IMR-90 (cell line): ENCODE measurements around the gene NUDT16. TPM values are rescaled to one million over a fixed set of nuclear protein-coding genes. Genes with fewer than 3 reads are reported as not detected.

Experiments used
- ATAC-seq: fragments of 200-7000 bp; cut with Tn5 transposase; 2 replicates; pipeline ENCODE4 v1.9.1; 2020; ENCODE audit warnings: low read depth, mild to moderate bottlenecking, moderate library complexity
- BruUV-seq: library from RNA; stranded (reverse); fragments of 400-500 nt; replicated peaks from 2 replicates; lab custom pipeline; 2021; lab: Mats Ljungman, UMichigan
- CTCF ChIA-PET: fragments of 300-600 bp; formaldehyde crosslinking; extraction: SDS; loops from one replicate; lab custom pipeline; 2021; ENCODE audit warnings: antibody characterized with exemption; lab: Yijun Ruan, JAX
- POLR2A ChIA-PET: fragments of 300-600 bp; sonication (Branson Sonifier 250); formaldehyde crosslinking; loops from one replicate; lab custom pipeline; 2022; ENCODE audit warnings: antibody characterized with exemption; ENCODE audit not compliant: unreplicated experiment; lab: Charles Lee
- DNase-seq: peaks from one replicate; pipeline ENCODE4 v3.0.0; 2013
- H2AFZ ChIP-seq: replicated peaks from 2 replicates; pipeline ENCODE3; 2013; ENCODE audit warnings: low read length, mild to moderate bottlenecking; ENCODE audit not compliant: poor library complexity
- H2AK5ac ChIP-seq: 2 replicates; pipeline ENCODE4 v1.6.1; 2013; ENCODE audit warnings: low read depth, low read length, inconsistent platforms
- H2AK9ac ChIP-seq: replicated peaks from 2 replicates; pipeline ENCODE3; 2013; ENCODE audit warnings: mild to moderate bottlenecking, low read depth, low read length, moderate library complexity; ENCODE audit not compliant: poor library complexity
- H2BK120ac ChIP-seq: 2 replicates; pipeline ENCODE4 v1.6.1; 2013; ENCODE audit warnings: low read depth, low read length, inconsistent platforms
- H2BK15ac ChIP-seq: 3 replicates; pipeline ENCODE4 v1.6.1; 2013; ENCODE audit warnings: low read depth, low read length, inconsistent platforms
- H2BK20ac ChIP-seq: 2 replicates; pipeline ENCODE4 v1.6.1; 2013; ENCODE audit warnings: low read depth, mild to moderate bottlenecking, inconsistent platforms, low read length, moderate library complexity
- H2BK5ac ChIP-seq: 2 replicates; pipeline ENCODE4 v1.6.1; 2013; ENCODE audit warnings: mild to moderate bottlenecking, low read depth, low read length, inconsistent platforms; ENCODE audit not compliant: poor library complexity, severe bottlenecking
- H3K14ac ChIP-seq: replicated peaks from 2 replicates; pipeline ENCODE4 v1.6.1; 2013; ENCODE audit warnings: low read depth, low read length, inconsistent platforms
- H3K18ac ChIP-seq: 2 replicates; pipeline ENCODE4 v1.6.1; 2013; ENCODE audit warnings: low read depth, low read length, control low read depth
- H3K23ac ChIP-seq: 2 replicates; pipeline ENCODE4 v1.6.1; 2013; ENCODE audit warnings: low read depth, low read length, inconsistent platforms
- H3K27ac ChIP-seq: 2 replicates; pipeline ENCODE4 v1.5.1; 2013; ENCODE audit warnings: mild to moderate bottlenecking, control low read depth, low read length; ENCODE audit not compliant: insufficient read depth
- H3K27me3 ChIP-seq: 2 replicates; pipeline ENCODE4 v1.6.1; 2013; ENCODE audit warnings: low read length; ENCODE audit not compliant: control insufficient read depth, insufficient read depth
- H3K36me3 ChIP-seq: 2 replicates; pipeline ENCODE4 v1.6.1; 2013; ENCODE audit warnings: low read length, mixed read lengths; ENCODE audit not compliant: control insufficient read depth, insufficient read depth
- H3K4ac ChIP-seq: 2 replicates; pipeline ENCODE4 v1.6.1; 2013; ENCODE audit warnings: low read depth, low read length, inconsistent platforms
- H3K4me1 ChIP-seq: 2 replicates; pipeline ENCODE4 v1.6.1; 2013; ENCODE audit warnings: low read length, mixed read lengths; ENCODE audit not compliant: control insufficient read depth, insufficient read depth
- H3K4me2 ChIP-seq: 2 replicates; pipeline ENCODE4 v1.6.1; 2013; ENCODE audit warnings: low read depth, mild to moderate bottlenecking, control low read depth, low read length, moderate library complexity
- H3K4me3 ChIP-seq: 2 replicates; pipeline ENCODE4 v1.5.1; 2013; ENCODE audit warnings: low read depth, mild to moderate bottlenecking, control low read depth, low read length, moderate library complexity; ENCODE audit not compliant: insufficient read depth
- H3K56ac ChIP-seq: 2 replicates; pipeline ENCODE4 v1.6.1; 2013; ENCODE audit warnings: low read length, inconsistent platforms; ENCODE audit not compliant: insufficient read depth; ENCODE audit errors: extremely low read depth
- H3K79me1 ChIP-seq, 2 experiments: 2 replicates each; pipeline ENCODE4 v1.6.1; 2013; ENCODE audit warnings: low read length in 2 of 2, inconsistent platforms in 1 of 2, low read depth in 1 of 2
- H3K9ac ChIP-seq: 2 replicates; pipeline ENCODE4 v1.6.1; 2013; ENCODE audit warnings: low read depth, low read length, control low read depth
- H3K9me1 ChIP-seq: 2 replicates; pipeline ENCODE4 v1.6.1; 2013; ENCODE audit warnings: low read length, inconsistent platforms; ENCODE audit not compliant: insufficient read depth
- H3K9me3 ChIP-seq: 2 replicates; pipeline ENCODE4 v1.6.1; 2013; ENCODE audit warnings: low read length; ENCODE audit not compliant: control insufficient read depth, insufficient read depth
- H4K20me1 ChIP-seq: 2 replicates; pipeline ENCODE4 v1.6.1; 2013; ENCODE audit warnings: low read length, inconsistent platforms; ENCODE audit not compliant: insufficient read depth
- H4K5ac ChIP-seq: 2 replicates; pipeline ENCODE4 v1.6.1; 2013; ENCODE audit warnings: mild to moderate bottlenecking, low read depth, low read length, control low read depth
- H4K8ac ChIP-seq, 2 experiments: 2 replicates each; pipeline ENCODE4 v1.6.1; 2013; ENCODE audit warnings: low read depth in 2 of 2, low read length in 2 of 2, control low read depth in 1 of 2, inconsistent platforms in 1 of 2
- H4K91ac ChIP-seq: 2 replicates; pipeline ENCODE4 v1.6.1; 2013; ENCODE audit warnings: low read depth, low read length, inconsistent platforms; ENCODE audit not compliant: insufficient read depth
- CEBPB ChIP-seq: IDR thresholded peaks from 2 replicates; pipeline ENCODE4 v1.6.1; 2012; ENCODE audit warnings: low read depth, low read length, improper control_type of control experiment
- CHD1 ChIP-seq: IDR thresholded peaks from 2 replicates; pipeline ENCODE4 v1.6.1; 2012; ENCODE audit warnings: low read depth, low read length, improper control_type of control experiment
- ELK1 ChIP-seq: fragments of 150-350 bp; IDR thresholded peaks from 2 replicates; pipeline ENCODE4 v1.6.1; 2016; ENCODE audit warnings: low read depth, mild to moderate bottlenecking, low read length, moderate library complexity, borderline replicate concordance
- MAFK ChIP-seq: IDR thresholded peaks from 2 replicates; pipeline ENCODE4 v1.6.1; 2012; ENCODE audit warnings: low read depth, low read length, improper control_type of control experiment
- MAZ ChIP-seq: IDR thresholded peaks from 2 replicates; pipeline ENCODE4 v1.6.1; 2012; ENCODE audit warnings: low read depth, mild to moderate bottlenecking, low read length, improper control_type of control experiment, moderate library complexity, borderline replicate concordance
- MXI1 ChIP-seq: IDR thresholded peaks from 2 replicates; pipeline ENCODE4 v1.6.1; 2012; ENCODE audit warnings: low read depth, mild to moderate bottlenecking, low read length, moderate library complexity, borderline replicate concordance
- NFE2L2 ChIP-seq: fragments of 150-350 bp; IDR thresholded peaks from 2 replicates; pipeline ENCODE4 v1.6.1; 2016; ENCODE audit warnings: low read depth, mild to moderate bottlenecking, low read length
- POLR2A ChIP-seq: IDR thresholded peaks from 2 replicates; pipeline ENCODE4 v1.6.1; 2012; ENCODE audit warnings: mild to moderate bottlenecking, low read depth, low read length
- RAD21 ChIP-seq: IDR thresholded peaks from 2 replicates; pipeline ENCODE4 v1.6.1; 2012; ENCODE audit warnings: low read length, improper control_type of control experiment
- RCOR1 ChIP-seq: IDR thresholded peaks from 2 replicates; pipeline ENCODE4 v1.6.1; 2012; ENCODE audit warnings: mild to moderate bottlenecking, low read length, improper control_type of control experiment; ENCODE audit not compliant: insufficient replicate concordance
- RFX5 ChIP-seq: IDR thresholded peaks from 2 replicates; pipeline ENCODE4 v1.8.0; 2012; ENCODE audit warnings: low read depth, mild to moderate bottlenecking, low read length, moderate library complexity
- SMC3 ChIP-seq: fragments of 150-350 bp; IDR thresholded peaks from 2 replicates; pipeline ENCODE4 v1.6.1; 2016; ENCODE audit warnings: low read depth, mild to moderate bottlenecking, antibody characterized with exemption, low read length, moderate library complexity
- WGBS, 2 experiments: methylation state at CpG; one replicate each; pipeline versions ENCODE4 v1.1.5 to v1.1.7; 2013; ENCODE audit warnings: missing lambda C conversion rate in 2 of 2; ENCODE audit not compliant: insufficient read length in 1 of 2; ENCODE audit errors: extremely low coverage in 2 of 2; 5-methylcytosine and 5-hydroxymethylcytosine counted together
- dilution Hi-C: fragments of 300-500 bp; cut with HindIII; formaldehyde crosslinking; loops from one replicate; pipeline ENCODE4 v1.14.3; 2018; ENCODE audit warnings: low sequenced_read_pairs; ENCODE audit not compliant: unreplicated experiment
- in situ Hi-C: fragments of 300-500 bp; cut with MboI; formaldehyde crosslinking; loops from 3 replicates; pipeline ENCODE4 v1.14.3; 2019; ENCODE audit warnings: low sequenced_read_pairs, inconsistent platforms, mixed read lengths
- intact Hi-C: fragments of 100-400 bp; cut with micrococcal nuclease; formaldehyde crosslinking; loops from 2 replicates; pipeline ENCODE4 v1.10.0; 2022
- polyA plus RNA-seq, 3 experiments: library from polyadenylated mRNA; depleted of rRNA; stranded (reverse); fragments of >200 nt; gene quantifications; 2 replicates each; pipeline ENCODE4 v1.2.3, GENCODE V29; 2012; ENCODE audit warnings: low replicate concordance in 1 of 3
- total RNA-seq: library from RNA; depleted of rRNA; stranded (reverse); fragments of >200 nt; gene quantifications from 2 replicates; pipeline ENCODE4 v1.2.3, GENCODE V29; 2012

Gene NUDT16
- total and polyA plus RNA-seq, 2 of the 4 experiments (the other 2 are of a cell fraction): 8.9 to 10.4 TPM

GRCh38 chr3:131393868-131394267 is 12.3 kb downstream of the NUDT16 start:
- H2BK5ac ChIP-seq: no peak overlapping the region
- no TSS peak for BruUV-seq
- H3K23ac ChIP-seq: no peak overlapping the region
- H3K9ac ChIP-seq: no peak overlapping the region
- H2AK5ac ChIP-seq: no peak overlapping the region
- H4K5ac ChIP-seq: no peak overlapping the region
- no peak overlapping the region for H3K27ac ChIP-seq
- no peak overlapping the region for H3K4me3 ChIP-seq
- dilution Hi-C loops: no loop called here
- no peak overlapping the region for H3K4me2 ChIP-seq
- H3K4me1 ChIP-seq: no peaks in the 10 kb centered on the region
- H3K9me1 ChIP-seq: no peaks in the 10 kb centered on the region
- H3K56ac ChIP-seq: no peak overlapping the region
- no peaks in the 10 kb centered on the region for H3K36me3 ChIP-seq
- no peak overlapping the region for H4K8ac ChIP-seq
- no peaks in the 10 kb centered on the region; the same call in 1 of the 2 replicates for H3K27me3 ChIP-seq
- WGBS, 2 experiments: no CpG with 5 or more reads among the region's 4 CpGs
- no peak overlapping the region for H2BK20ac ChIP-seq
- H3K79me1 ChIP-seq: no peaks in the 10 kb centered on the region
- H2AK9ac ChIP-seq: no peak overlapping the region
- H2BK120ac ChIP-seq: no peak overlapping the region
- intact Hi-C loops: no loop called here
- no peak for DNase-seq
- H4K20me1 ChIP-seq: no peaks in the 10 kb centered on the region
- no peaks in the 10 kb centered on the region for H3K9me3 ChIP-seq
- no peak overlapping the region for H4K91ac ChIP-seq
- in situ Hi-C loops: no loop called here
- no peak overlapping the region for H3K14ac ChIP-seq
- TF ChIP-seq NFE2L2 (no peak), MAZ (no peak), MAFK (no peak), POLR2A (no peak), RCOR1 (no peak), ELK1 (no peak), RFX5 (no peak), SMC3 (no peak), CHD1 (no peak), MXI1 (no peak), CEBPB (no peak), RAD21 (no peak)
- H3K4ac ChIP-seq: no peak overlapping the region
- ChIA-PET POLR2A (no interaction called here), CTCF (no interaction called here)
- ATAC-seq: no peak
- H2AFZ ChIP-seq: no peak overlapping the region
- H3K18ac ChIP-seq: no peak overlapping the region
- H2BK15ac ChIP-seq: no peak overlapping the region
